ENCODE results near the gene LPO.

The LPO gene

GRCh38 chr17:58246104-58246740 lies 7.8 kb downstream of the LPO start:
- no peak for TF ChIP-seq CTCF (IDR thresholded peaks at IDR 0.05; ENCODE audit: control insufficient read depth, extremely low read depth, insufficient read depth)

GRCh38 chr17:58246781-58247180 lies 8.4 kb downstream of the LPO start:
- TF ChIP-seq CTCF (IDR thresholded peaks at IDR 0.05; ENCODE audit: control insufficient read depth, extremely low read depth, insufficient read depth) = no peak
- H3K4me3 ChIP-seq (ENCODE audit: low read depth, low read length) = no peak overlapping the region
- no peak for DNase-seq (ENCODE audit: low read depth)

More at GRCh38 chr17:58246104-58246740, 7.8 kb downstream of the LPO start:
- no peak overlapping the region for H3K4me3 ChIP-seq (ENCODE audit: low read depth, low read length)
- no peak for DNase-seq (ENCODE audit: low read depth)

GRCh38 chr17:58247511-58248363 lies 9.4 kb downstream of the LPO start:
- DNase-seq (ENCODE audit: low read depth) = no peak
- TF ChIP-seq CTCF (IDR thresholded peaks at IDR 0.05; ENCODE audit: control insufficient read depth, extremely low read depth, insufficient read depth) = no peak

GRCh38 chr17:58248955-58249269 lies 10.5 kb downstream of the LPO start:
- no peak for TF ChIP-seq CTCF (IDR thresholded peaks at IDR 0.05; ENCODE audit: control insufficient read depth, extremely low read depth, insufficient read depth)
- no peak overlapping the region for H3K4me3 ChIP-seq (ENCODE audit: low read depth, low read length)
- no peak for DNase-seq (ENCODE audit: low read depth)

More at GRCh38 chr17:58247511-58248363, 9.4 kb downstream of the LPO start:
- H3K4me3 ChIP-seq (ENCODE audit: low read depth, low read length) = no peak overlapping the region

GRCh38 chr17:58249270-58250133 lies 11.1 kb downstream of the LPO start:
- H3K4me3 ChIP-seq (ENCODE audit: low read depth, low read length) = no peak overlapping the region
- no peak for DNase-seq (ENCODE audit: low read depth)
- peak; percentile 74 for TF ChIP-seq CTCF (IDR thresholded peaks at IDR 0.05; ENCODE audit: control insufficient read depth, extremely low read depth, insufficient read depth)

- DNase-seq (ENCODE audit: low read depth) = no peak
- H3K4me3 ChIP-seq (ENCODE audit: low read depth, low read length) = no peak overlapping the region
- no peak for TF ChIP-seq CTCF (IDR thresholded peaks at IDR 0.05; ENCODE audit: control insufficient read depth, extremely low read depth, insufficient read depth)
Measured at GRCh38 chr17:58250344-58251011, 12.1 kb downstream of the LPO start.
